Measurements from ENCODE around the gene MDK.
A peak's percentile ranks its signal among the peaks of the same experiment; 100 is the strongest.

Gene MDK

DNA sequence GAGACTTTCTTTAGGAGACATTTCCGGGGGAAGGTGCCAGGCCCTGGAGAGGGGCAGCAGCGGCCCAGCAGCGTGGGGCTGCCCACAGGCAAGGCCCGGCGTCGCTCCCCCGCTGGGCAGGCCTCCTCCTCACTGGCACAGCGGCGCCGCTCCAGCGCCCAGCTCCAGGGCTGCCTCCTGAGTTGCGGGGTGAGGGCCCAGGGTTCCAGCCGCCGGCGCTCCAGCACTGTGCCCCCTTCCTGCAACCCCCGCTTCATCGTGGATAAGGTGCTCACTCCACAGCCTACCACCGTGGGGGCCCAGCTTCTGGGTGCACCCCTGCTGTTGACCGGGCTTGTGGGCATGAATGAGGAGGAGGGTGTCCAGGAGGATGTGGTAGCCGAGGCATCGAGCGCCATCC, 15.2 kb upstream of the MDK start:
- Histone ChIP-seq H3K79me2 (ENCODE audit: control insufficient read depth, low read length) (peaks cover 33% of the 10 kb centered on the region), H3K4me1 (ENCODE audit: control insufficient read depth, low read length) (peaks cover 24% of the 10 kb centered on the region), H3K36me3 (ENCODE audit: control insufficient read depth, low read length) (peaks cover 25% of the 10 kb centered on the region)

GRCh38 chr11:46366661-46367161, 14.8 kb upstream of the MDK start:
- Histone ChIP-seq H3K9me3 (ENCODE audit: control insufficient read depth, insufficient read depth, low read length) (no peaks in the 10 kb centered on the region), H3K36me3 (ENCODE audit: control insufficient read depth, low read length) (peaks cover 25% of the 10 kb centered on the region), H3K4me1 (ENCODE audit: control insufficient read depth, low read length) (peaks cover 19% of the 10 kb centered on the region), H3K4me2 (ENCODE audit: low read length) (no peak overlapping the region), H3K27ac (ENCODE audit: low read depth, low read length) (no peak overlapping the region), H3K9me2 (replicated peaks; ENCODE audit: control insufficient read depth, low read length) (no peaks in the 10 kb centered on the region), H4K20me1 (ENCODE audit: control insufficient read depth, insufficient read depth, low read depth, low read length) (peaks cover 6% of the 10 kb centered on the region; the same call in 1 of the 2 replicates), H3F3A (ENCODE audit: control insufficient read depth, insufficient read depth) (no peaks in the 10 kb centered on the region), H3K4me3 (ENCODE audit: low read length) (no peak overlapping the region), H3K79me2 (ENCODE audit: control insufficient read depth, low read length) (peaks cover 29% of the 10 kb centered on the region), H3K27me3 (ENCODE audit: control insufficient read depth, low read length) (no peaks in the 10 kb centered on the region)
- TF ChIP-seq EZH2phosphoT487 (IDR thresholded peaks at IDR 0.05; ENCODE audit: borderline replicate concordance, low read length) = no peak
- TF ChIP-seq, protein P1, sequence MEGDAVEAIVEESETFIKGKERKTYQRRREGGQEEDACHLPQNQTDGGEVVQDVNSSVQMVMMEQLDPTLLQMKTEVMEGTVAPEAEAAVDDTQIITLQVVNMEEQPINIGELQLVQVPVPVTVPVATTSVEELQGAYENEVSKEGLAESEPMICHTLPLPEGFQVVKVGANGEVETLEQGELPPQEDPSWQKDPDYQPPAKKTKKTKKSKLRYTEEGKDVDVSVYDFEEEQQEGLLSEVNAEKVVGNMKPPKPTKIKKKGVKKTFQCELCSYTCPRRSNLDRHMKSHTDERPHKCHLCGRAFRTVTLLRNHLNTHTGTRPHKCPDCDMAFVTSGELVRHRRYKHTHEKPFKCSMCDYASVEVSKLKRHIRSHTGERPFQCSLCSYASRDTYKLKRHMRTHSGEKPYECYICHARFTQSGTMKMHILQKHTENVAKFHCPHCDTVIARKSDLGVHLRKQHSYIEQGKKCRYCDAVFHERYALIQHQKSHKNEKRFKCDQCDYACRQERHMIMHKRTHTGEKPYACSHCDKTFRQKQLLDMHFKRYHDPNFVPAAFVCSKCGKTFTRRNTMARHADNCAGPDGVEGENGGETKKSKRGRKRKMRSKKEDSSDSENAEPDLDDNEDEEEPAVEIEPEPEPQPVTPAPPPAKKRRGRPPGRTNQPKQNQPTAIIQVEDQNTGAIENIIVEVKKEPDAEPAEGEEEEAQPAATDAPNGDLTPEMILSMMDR (IDR thresholded peaks at IDR 0.05; ENCODE audit: low read depth, low read length, poor library complexity, severe bottlenecking) = no peak

More for the DNA sequence above, 15.2 kb upstream of the MDK start:
- no peak overlapping the region for H3K4me3 ChIP-seq (ENCODE audit: low read length)
- no peaks in the 10 kb centered on the region for H3K9me2 ChIP-seq (replicated peaks; ENCODE audit: control insufficient read depth, low read length)
- H3K4me2 ChIP-seq (ENCODE audit: low read length) = no peak overlapping the region
- no peak overlapping the region for H3K27ac ChIP-seq (ENCODE audit: low read depth, low read length)
- no peaks in the 10 kb centered on the region for H3F3A ChIP-seq (ENCODE audit: control insufficient read depth, insufficient read depth)
- H4K20me1 ChIP-seq (ENCODE audit: control insufficient read depth, insufficient read depth, low read depth, low read length) = peaks cover 6% of the 10 kb centered on the region; the same call in 1 of the 2 replicates
- H3K9me3 ChIP-seq (ENCODE audit: control insufficient read depth, insufficient read depth, low read length) = no peaks in the 10 kb centered on the region
- TF ChIP-seq, protein P1 (IDR thresholded peaks at IDR 0.05; ENCODE audit: low read depth, low read length, poor library complexity, severe bottlenecking) = no peak
- TF ChIP-seq EZH2phosphoT487 (IDR thresholded peaks at IDR 0.05; ENCODE audit: borderline replicate concordance, low read length) = no peak
- H3K27me3 ChIP-seq (ENCODE audit: control insufficient read depth, low read length) = no peaks in the 10 kb centered on the region

DNA sequence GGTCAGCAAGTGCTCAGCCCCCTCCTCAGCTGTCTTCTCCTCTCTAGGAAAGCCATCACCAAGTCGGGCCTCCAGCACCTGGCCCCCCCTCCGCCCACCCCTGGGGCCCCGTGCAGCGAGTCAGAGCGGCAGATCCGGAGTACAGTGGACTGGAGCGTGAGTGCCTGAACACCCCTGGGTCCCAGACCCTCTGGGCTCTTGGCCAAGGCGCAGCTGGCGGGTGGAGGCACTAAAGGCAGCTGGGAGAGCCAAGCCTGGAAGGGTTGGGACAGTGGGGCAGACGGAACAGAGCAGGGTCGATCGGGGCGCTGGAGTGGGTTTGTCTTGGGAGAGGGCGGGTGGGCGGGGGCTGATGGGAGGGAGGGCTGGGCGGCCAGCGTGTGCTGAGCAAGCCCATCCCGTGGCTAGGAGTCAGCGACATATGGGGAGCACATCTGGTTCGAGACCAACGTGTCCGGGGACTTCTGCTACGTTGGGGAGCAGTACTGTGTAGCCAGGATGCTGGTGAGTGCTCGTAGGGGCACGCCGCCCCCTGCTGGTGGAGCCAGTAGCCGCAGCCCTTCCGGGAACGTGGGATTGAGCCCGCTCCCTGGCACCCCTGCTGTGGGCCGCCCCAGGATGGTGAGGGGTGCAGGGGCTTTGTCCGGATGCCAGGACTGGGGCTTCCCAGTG, 14.1 kb upstream of the MDK start:
- TF ChIP-seq EZH2phosphoT487 (IDR thresholded peaks at IDR 0.05; ENCODE audit: borderline replicate concordance, low read length) = no peak
- TF ChIP-seq, protein P1 (IDR thresholded peaks at IDR 0.05; ENCODE audit: low read depth, low read length, poor library complexity, severe bottlenecking) = peak; percentile 86
- no peaks in the 10 kb centered on the region for H3K27me3 ChIP-seq (ENCODE audit: control insufficient read depth, low read length)
- peaks cover 12% of the 10 kb centered on the region for H3K4me1 ChIP-seq (ENCODE audit: control insufficient read depth, low read length)
- peaks cover 22% of the 10 kb centered on the region for H3K79me2 ChIP-seq (ENCODE audit: control insufficient read depth, low read length)
- H3K9me3 ChIP-seq (ENCODE audit: control insufficient read depth, insufficient read depth, low read length) = no peaks in the 10 kb centered on the region
- no peak overlapping the region for H3K27ac ChIP-seq (ENCODE audit: low read depth, low read length)
- H3K36me3 ChIP-seq (ENCODE audit: control insufficient read depth, low read length) = peaks cover 25% of the 10 kb centered on the region
- H3K4me3 ChIP-seq (ENCODE audit: low read length) = no peak overlapping the region
- H3F3A ChIP-seq (ENCODE audit: control insufficient read depth, insufficient read depth) = no peaks in the 10 kb centered on the region
- peaks cover 6% of the 10 kb centered on the region; the same call in 1 of the 2 replicates for H4K20me1 ChIP-seq (ENCODE audit: control insufficient read depth, insufficient read depth, low read depth, low read length)
- H3K4me2 ChIP-seq (ENCODE audit: low read length) = no peak overlapping the region
- no peaks in the 10 kb centered on the region for H3K9me2 ChIP-seq (replicated peaks; ENCODE audit: control insufficient read depth, low read length)
